GM23338 (cell line): ENCODE measurements around the gene ZP3.
"Not testable (repeated sequence)": the region's sequence is repeated elsewhere in the genome, so short reads cannot be mapped to it uniquely, and the experiment has no call there.

ENCODE experiments used
- CREB1 ChIP-seq: fragments of 250-450 bp; sonication (Bioruptor Pico); IDR thresholded peaks from 2 replicates; pipeline ENCODE4 v1.5.0; 2020; ENCODE audit warnings: low read depth, mild to moderate bottlenecking, moderate library complexity
- EZH2 ChIP-seq: fragments of 200-600 bp; sonication (generic); IDR thresholded peaks from one replicate; pipeline ENCODE4 v1.8.0; 2017; ENCODE audit warnings: antibody characterized with exemption, mild to moderate bottlenecking, low read depth; ENCODE audit not compliant: unreplicated experiment
- STAT1 ChIP-seq: IDR thresholded peaks from one replicate; pipeline ENCODE4 v1.6.1; 2016; ENCODE audit warnings: antibody characterized with exemption; ENCODE audit not compliant: unreplicated experiment
- TF ChIP-seq, protein P1 (sequence below), 2 experiments: fragments of 200-600 bp in 1 of 2; sonication (generic) in 1 of 2; conservative IDR thresholded peaks; 2 replicates each; pipeline versions ENCODE4 v1.5.1 to v1.6.1; 2016 to 2017; ENCODE audit warnings: antibody characterized with exemption in 2 of 2, low read depth in 2 of 2, mild to moderate bottlenecking in 2 of 2, moderate library complexity in 1 of 2
- TF ChIP-seq, protein P2 (sequence below): fragments of 250-450 bp; sonication (Bioruptor Pico); IDR thresholded peaks from 2 replicates; pipeline ENCODE4 v1.5.0; 2020; ENCODE audit warnings: mild to moderate bottlenecking, moderate library complexity

DNA sequence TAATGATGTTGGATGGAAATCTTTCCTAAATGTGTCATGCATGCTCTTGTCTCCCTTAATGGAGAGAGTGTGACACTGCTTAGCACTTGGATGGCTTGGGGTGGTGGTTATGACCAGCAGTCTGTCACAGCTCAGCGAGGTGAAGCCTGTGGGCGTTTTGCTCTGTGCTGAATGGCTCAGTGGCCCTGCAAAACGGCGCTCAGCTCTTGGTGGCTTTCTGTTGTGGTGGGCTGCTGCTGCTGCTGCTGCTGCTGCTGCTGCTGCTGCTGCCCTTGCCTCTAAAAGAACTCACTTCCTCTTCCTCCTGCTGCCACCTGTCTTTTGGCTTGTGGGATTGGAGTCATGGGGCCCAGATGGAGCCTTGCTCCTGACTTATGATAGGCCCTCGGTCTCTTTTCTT is 61.9 kb downstream of the ZP3 start:
- not testable (repeated sequence) for TF ChIP-seq STAT1; CREB1 (CRISPR knock-in tag); EZH2
- TF ChIP-seq, protein P1, sequence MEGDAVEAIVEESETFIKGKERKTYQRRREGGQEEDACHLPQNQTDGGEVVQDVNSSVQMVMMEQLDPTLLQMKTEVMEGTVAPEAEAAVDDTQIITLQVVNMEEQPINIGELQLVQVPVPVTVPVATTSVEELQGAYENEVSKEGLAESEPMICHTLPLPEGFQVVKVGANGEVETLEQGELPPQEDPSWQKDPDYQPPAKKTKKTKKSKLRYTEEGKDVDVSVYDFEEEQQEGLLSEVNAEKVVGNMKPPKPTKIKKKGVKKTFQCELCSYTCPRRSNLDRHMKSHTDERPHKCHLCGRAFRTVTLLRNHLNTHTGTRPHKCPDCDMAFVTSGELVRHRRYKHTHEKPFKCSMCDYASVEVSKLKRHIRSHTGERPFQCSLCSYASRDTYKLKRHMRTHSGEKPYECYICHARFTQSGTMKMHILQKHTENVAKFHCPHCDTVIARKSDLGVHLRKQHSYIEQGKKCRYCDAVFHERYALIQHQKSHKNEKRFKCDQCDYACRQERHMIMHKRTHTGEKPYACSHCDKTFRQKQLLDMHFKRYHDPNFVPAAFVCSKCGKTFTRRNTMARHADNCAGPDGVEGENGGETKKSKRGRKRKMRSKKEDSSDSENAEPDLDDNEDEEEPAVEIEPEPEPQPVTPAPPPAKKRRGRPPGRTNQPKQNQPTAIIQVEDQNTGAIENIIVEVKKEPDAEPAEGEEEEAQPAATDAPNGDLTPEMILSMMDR (conservative IDR thresholded peaks at IDR 0.05; ENCODE audit: low read depth in 2 of 2): not testable (repeated sequence)
- TF ChIP-seq, protein P2, sequence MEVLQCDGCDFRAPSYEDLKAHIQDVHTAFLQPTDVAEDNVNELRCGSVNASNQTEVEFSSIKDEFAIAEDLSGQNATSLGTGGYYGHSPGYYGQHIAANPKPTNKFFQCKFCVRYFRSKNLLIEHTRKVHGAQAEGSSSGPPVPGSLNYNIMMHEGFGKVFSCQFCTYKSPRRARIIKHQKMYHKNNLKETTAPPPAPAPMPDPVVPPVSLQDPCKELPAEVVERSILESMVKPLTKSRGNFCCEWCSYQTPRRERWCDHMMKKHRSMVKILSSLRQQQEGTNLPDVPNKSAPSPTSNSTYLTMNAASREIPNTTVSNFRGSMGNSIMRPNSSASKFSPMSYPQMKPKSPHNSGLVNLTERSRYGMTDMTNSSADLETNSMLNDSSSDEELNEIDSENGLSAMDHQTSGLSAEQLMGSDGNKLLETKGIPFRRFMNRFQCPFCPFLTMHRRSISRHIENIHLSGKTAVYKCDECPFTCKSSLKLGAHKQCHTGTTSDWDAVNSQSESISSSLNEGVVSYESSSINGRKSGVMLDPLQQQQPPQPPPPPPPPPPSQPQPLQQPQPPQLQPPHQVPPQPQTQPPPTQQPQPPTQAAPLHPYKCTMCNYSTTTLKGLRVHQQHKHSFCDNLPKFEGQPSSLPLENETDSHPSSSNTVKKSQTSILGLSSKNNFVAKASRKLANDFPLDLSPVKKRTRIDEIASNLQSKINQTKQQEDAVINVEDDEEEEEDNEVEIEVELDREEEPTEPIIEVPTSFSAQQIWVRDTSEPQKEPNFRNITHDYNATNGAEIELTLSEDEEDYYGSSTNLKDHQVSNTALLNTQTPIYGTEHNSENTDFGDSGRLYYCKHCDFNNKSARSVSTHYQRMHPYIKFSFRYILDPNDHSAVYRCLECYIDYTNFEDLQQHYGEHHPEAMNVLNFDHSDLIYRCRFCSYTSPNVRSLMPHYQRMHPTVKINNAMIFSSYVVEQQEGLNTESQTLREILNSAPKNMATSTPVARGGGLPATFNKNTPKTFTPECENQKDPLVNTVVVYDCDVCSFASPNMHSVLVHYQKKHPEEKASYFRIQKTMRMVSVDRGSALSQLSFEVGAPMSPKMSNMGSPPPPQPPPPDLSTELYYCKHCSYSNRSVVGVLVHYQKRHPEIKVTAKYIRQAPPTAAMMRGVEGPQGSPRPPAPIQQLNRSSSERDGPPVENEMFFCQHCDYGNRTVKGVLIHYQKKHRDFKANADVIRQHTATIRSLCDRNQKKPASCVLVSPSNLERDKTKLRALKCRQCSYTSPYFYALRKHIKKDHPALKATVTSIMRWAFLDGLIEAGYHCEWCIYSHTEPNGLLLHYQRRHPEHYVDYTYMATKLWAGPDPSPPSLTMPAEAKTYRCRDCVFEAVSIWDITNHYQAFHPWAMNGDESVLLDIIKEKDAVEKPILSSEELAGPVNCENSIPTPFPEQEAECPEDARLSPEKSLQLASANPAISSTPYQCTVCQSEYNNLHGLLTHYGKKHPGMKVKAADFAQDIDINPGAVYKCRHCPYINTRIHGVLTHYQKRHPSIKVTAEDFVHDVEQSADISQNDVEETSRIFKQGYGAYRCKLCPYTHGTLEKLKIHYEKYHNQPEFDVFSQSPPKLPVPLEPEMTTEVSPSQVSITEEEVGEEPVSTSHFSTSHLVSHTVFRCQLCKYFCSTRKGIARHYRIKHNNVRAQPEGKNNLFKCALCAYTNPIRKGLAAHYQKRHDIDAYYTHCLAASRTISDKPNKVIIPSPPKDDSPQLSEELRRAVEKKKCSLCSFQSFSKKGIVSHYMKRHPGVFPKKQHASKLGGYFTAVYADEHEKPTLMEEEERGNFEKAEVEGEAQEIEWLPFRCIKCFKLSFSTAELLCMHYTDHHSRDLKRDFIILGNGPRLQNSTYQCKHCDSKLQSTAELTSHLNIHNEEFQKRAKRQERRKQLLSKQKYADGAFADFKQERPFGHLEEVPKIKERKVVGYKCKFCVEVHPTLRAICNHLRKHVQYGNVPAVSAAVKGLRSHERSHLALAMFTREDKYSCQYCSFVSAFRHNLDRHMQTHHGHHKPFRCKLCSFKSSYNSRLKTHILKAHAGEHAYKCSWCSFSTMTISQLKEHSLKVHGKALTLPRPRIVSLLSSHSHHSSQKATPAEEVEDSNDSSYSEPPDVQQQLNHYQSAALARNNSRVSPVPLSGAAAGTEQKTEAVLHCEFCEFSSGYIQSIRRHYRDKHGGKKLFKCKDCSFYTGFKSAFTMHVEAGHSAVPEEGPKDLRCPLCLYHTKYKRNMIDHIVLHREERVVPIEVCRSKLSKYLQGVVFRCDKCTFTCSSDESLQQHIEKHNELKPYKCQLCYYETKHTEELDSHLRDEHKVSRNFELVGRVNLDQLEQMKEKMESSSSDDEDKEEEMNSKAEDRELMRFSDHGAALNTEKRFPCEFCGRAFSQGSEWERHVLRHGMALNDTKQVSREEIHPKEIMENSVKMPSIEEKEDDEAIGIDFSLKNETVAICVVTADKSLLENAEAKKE (CRISPR knock-in tag): not testable (repeated sequence)
